Caco-2 (cell line): ENCODE measurements around the gene YIF1A. TPM values are rescaled to one million over a fixed set of nuclear protein-coding genes. Genes with fewer than 3 reads are reported as not detected.

Experiments
- Bru-seq: library from RNA; stranded (reverse); fragments of 400-500 nt; gene quantifications from one replicate; lab custom pipeline; 2021; lab: Mats Ljungman, UMichigan
- BruChase-seq, 2 experiments: library from RNA; stranded (reverse); fragments of 400-500 nt; gene quantifications; one replicate each; lab custom pipeline; 2021; lab: Mats Ljungman, UMichigan
- BruUV-seq: library from RNA; stranded (reverse); fragments of 400-500 nt; replicated peaks from 2 replicates; lab custom pipeline; 2021; lab: Mats Ljungman, UMichigan
- CTCF ChIA-PET: fragments of 300-600 bp; sonication (Branson Sonifier 250); formaldehyde crosslinking; loops from one replicate; lab custom pipeline; 2022; ENCODE audit warnings: antibody characterized with exemption; lab: Charles Lee
- POLR2A ChIA-PET: fragments of 300-600 bp; sonication (Branson Sonifier 250); formaldehyde crosslinking; loops from one replicate; lab custom pipeline; 2022; ENCODE audit warnings: antibody characterized with exemption; lab: Charles Lee
- DNase-seq, 2 experiments: peaks; one replicate each; pipeline versions ENCODE4 v3.0.0 to v3.0.0-alpha.2; 2020 to 2022
- H3K27me3 ChIP-seq: replicated peaks from 2 replicates; pipeline ENCODE4 v1.6.0; 2011; ENCODE audit warnings: low read length; ENCODE audit not compliant: control insufficient read depth, insufficient read depth
- H3K36me3 ChIP-seq: 2 replicates; pipeline ENCODE4 v1.5.1; 2011; ENCODE audit warnings: low read length; ENCODE audit not compliant: control insufficient read depth, insufficient read depth
- H3K4me1 ChIP-seq: fragments of 250-450 bp; sonication (Bioruptor Pico); 2 replicates; pipeline ENCODE4 v1.5.1; 2020; ENCODE audit warnings: mild to moderate bottlenecking
- H3K4me3 ChIP-seq: 2 replicates; pipeline ENCODE4 v1.5.1; 2011; ENCODE audit warnings: low read depth, mild to moderate bottlenecking, control low read depth, low read length
- H3K9me3 ChIP-seq: fragments of 250-450 bp; sonication (Bioruptor Pico); 2 replicates; pipeline ENCODE4 v1.5.1; 2020; ENCODE audit warnings: mild to moderate bottlenecking, moderate library complexity
- H3K27ac Mint-ChIP-seq: one replicate; pipeline ENCODE4 v1.8.0; 2022; ENCODE audit warnings: mixed read lengths; ENCODE audit not compliant: unreplicated experiment
- H3K27me3 Mint-ChIP-seq: one replicate; pipeline ENCODE4 v1.8.0; 2022; ENCODE audit warnings: mixed read lengths; ENCODE audit not compliant: insufficient read depth, unreplicated experiment
- H3K36me3 Mint-ChIP-seq: one replicate; pipeline ENCODE4 v1.8.0; 2022; ENCODE audit warnings: mild to moderate bottlenecking, mixed read lengths; ENCODE audit not compliant: insufficient read depth, unreplicated experiment
- H3K4me1 Mint-ChIP-seq: one replicate; pipeline ENCODE4 v1.8.0; 2022; ENCODE audit warnings: low read depth, mixed read lengths; ENCODE audit not compliant: unreplicated experiment
- H3K4me3 Mint-ChIP-seq: one replicate; pipeline ENCODE4 v1.8.0; 2022; ENCODE audit warnings: mild to moderate bottlenecking, moderate library complexity, mixed read lengths; ENCODE audit not compliant: unreplicated experiment
- H3K9me3 Mint-ChIP-seq: one replicate; pipeline ENCODE4 v1.8.0; 2022; ENCODE audit warnings: mixed read lengths; ENCODE audit not compliant: unreplicated experiment
- CTCF ChIP-seq, 2 experiments: fragments of 200-600 bp in 1 of 2; IDR thresholded peaks; 1 replicate in 1 of 2; 2 replicates in 1 of 2; pipeline versions ENCODE4 v1.5.1 to v1.8.0; 2011 to 2022; ENCODE audit warnings: antibody characterized with exemption in 1 of 2, control low read depth in 1 of 2, inconsistent platforms in 1 of 2, low read depth in 1 of 2, low read length in 1 of 2, mild to moderate bottlenecking in 1 of 2, moderate library complexity in 1 of 2; ENCODE audit not compliant: insufficient read depth in 1 of 2, severe bottlenecking in 1 of 2, unreplicated experiment in 1 of 2
- intact Hi-C: fragments of 100-400 bp; cut with micrococcal nuclease; formaldehyde crosslinking; loops from one replicate; pipeline ENCODE4 v1.10.0; 2022; ENCODE audit not compliant: unreplicated experiment
- long read RNA-seq: library from polyadenylated mRNA; stranded (forward); transcript quantifications from one replicate; pipeline ENCODE4 v2.0.0, GENCODE V29; 2022
- total RNA-seq: library from RNA; stranded (reverse); gene quantifications from 2 replicates; pipeline ENCODE4 v1.2.3, GENCODE V29; 2022

YIF1A gene, protein sequence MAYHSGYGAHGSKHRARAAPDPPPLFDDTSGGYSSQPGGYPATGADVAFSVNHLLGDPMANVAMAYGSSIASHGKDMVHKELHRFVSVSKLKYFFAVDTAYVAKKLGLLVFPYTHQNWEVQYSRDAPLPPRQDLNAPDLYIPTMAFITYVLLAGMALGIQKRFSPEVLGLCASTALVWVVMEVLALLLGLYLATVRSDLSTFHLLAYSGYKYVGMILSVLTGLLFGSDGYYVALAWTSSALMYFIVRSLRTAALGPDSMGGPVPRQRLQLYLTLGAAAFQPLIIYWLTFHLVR
- total RNA-seq (140 and 159 TPM in 2 replicates), Bru-seq, nascent RNA (percentile 73 among the genes with signal in this experiment), BruChase-seq, experiment 1, labeled RNA remaining after a 2-hour chase (percentile 75 among the genes with signal in this experiment), BruChase-seq, experiment 2, labeled RNA remaining after a 6-hour chase (percentile 87 among the genes with signal in this experiment)
- long read RNA-seq, transcript YIF1A-201 (7 exons, 943 nt), result minor isoform, 29 of 562 reads
- long read RNA-seq, transcript YIF1A-203 (8 exons, 1,124 nt), result major isoform, 459 of 562 reads
- long read RNA-seq, partial matches to known transcripts, result 27 of 562 reads
- long read RNA-seq, other reads (novel, unspliced or antisense), result 45 of 562 reads

DNA sequence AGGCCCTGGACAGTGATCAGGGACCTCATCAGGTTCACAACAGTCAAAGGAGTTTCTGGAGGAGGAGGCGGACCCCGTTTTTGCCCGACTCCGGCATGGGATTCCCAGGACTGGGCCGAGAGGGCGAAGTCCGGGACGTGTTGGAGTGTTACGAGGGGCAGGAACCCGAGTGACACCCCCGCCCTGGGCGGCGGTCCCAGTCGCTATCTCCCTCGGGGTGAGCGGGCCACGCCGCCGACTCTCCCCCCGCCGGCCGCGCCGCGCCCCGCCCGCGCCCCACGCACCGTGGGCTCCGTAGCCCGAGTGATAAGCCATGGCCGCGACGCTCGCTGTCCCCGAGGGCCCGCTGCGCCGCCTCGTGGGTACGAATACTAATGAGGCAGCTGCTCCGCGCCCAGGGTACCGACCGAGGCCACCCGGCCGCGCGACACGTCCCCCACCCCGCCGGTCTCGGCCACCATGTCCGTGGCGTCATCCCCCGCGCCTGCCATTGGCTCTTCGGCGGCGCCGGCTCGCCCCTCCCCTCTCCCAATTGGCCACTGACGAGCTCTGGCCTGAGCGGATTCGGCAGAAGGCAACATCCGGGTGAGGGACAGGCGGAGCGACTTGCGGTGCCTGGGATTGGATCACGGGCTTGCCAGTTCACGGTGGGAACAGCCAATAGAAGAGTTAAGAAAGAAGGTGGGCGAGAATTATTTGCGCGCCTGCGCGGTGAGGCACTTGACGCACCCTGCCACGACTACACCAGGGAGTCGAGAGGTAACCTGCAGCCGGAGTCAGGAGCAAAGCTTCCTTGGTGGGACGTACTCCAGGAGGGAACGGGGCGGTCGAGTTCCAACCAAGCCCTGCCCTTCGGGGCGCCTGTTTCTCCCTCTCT is at the start of gene YIF1A:
YIF1A (minus strand) TSS at position 473 of the 877 bp plus-strand sequence; CDS start at position 315, 158 bp downstream.
- no TSS peak for BruUV-seq
- H3K27me3 Mint-ChIP-seq, result peaks cover 6% of the 10 kb centered on the region
- ChIA-PET POLR2A (interaction anchor here (0.5 to 1.9 kb wide), 20 partner anchors 9 to 410 kb away, joined by 3 to 34 read pairs (median 4); partner anchors contain the start of genes BRMS1, DPP3, MRPL11 and RBM4), CTCF (interaction anchor here (0.5 to 2.6 kb wide), 18 partner anchors 21 to 696 kb away, joined by 3 to 43 read pairs (median 4); partner anchors contain the start of genes DPP3, FIBP, MRPL11 and MUS81)
- H3K4me3 Mint-ChIP-seq, result peak within 1 kb of the TSS; percentile 87
- Histone ChIP-seq H3K4me1 (peaks cover 23% of the 10 kb centered on the region), H3K4me3 (peak within 1 kb of the TSS; percentile 63), H3K9me3 (no peaks in the 10 kb centered on the region), H3K36me3 (peaks cover 5% of the 10 kb centered on the region; the same call in 1 of the 2 replicates), H3K27me3 (no peaks in the 10 kb centered on the region; the same call in 1 of the 2 replicates)
- DNase-seq, result peak; percentile 99 to 100
- TF ChIP-seq CTCF (IDR thresholded peaks at IDR 0.05; ENCODE audit: insufficient read depth in 1 of 2, low read depth in 1 of 2, low read length in 1 of 2, severe bottlenecking in 1 of 2, unreplicated experiment in 1 of 2), result peak in 1 of 2 experiments; percentile 25
- H3K4me1 Mint-ChIP-seq, result peaks cover 22% of the 10 kb centered on the region
- H3K9me3 Mint-ChIP-seq, result no peaks in the 10 kb centered on the region
- H3K36me3 Mint-ChIP-seq, result peaks cover 21% of the 10 kb centered on the region
- intact Hi-C loops, result loop anchor here (1.0 to 2.0 kb wide), 3 partner anchors 21 to 47 kb away; partner anchors contain the start of genes RAB1B and RIN1
- peak within 1 kb of the TSS; percentile 94 for H3K27ac Mint-ChIP-seq

DNA sequence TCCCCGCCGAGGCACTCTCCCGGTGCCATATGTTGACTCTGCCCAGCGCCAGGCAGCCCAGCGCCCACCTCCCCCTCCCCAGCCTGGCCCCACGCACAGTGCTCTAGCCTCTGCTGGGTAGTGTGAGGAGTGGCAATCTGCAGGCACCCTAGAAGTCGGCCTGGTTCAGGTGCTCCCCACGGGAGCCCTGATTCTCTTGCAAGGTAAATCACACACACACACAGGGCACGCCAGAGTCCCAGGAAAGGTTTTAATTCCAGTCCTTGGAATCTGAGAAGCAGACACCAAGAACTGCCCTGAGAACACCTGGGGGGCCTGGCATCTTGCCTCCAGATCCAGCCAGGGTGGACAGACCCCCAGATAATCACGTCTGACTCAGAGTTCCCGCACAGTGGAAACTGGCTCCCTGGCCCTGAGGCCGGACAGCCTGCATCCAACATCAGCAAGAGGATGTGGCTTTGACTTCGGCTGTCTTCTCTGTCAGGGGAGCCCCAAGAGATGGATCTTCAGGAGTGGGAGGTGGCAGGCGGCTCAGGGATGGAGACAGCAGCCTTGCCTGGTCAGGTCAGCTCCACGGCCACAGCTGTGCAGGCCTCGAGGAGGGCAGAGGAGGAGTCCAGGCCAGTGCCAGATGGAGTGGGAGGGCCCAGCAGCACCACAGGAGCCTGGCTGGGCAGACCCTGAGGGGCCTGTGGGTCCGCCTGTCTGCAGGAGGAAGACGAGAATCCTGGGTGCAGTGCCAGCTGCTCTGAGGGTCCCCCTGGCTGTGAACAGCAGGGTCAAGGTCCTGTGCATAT is 48.4 kb upstream of the YIF1A start:
- ChIA-PET CTCF (interaction anchor here (1.3 kb wide), 1 partner anchor 25 kb away, joined by 3 read pairs; no protein-coding TSS in a partner anchor), POLR2A (interaction anchor here (0.5 kb wide), 1 partner anchor 70 kb away, joined by 3 read pairs; no protein-coding TSS in a partner anchor)
- DNase-seq, result no peak
- BruUV-seq, result no TSS peak
- H3K9me3 Mint-ChIP-seq, result no peaks in the 10 kb centered on the region
- intact Hi-C loops, result no loop called here
- H3K36me3 Mint-ChIP-seq, result peaks cover 20% of the 10 kb centered on the region
- Histone ChIP-seq H3K4me1 (peaks cover 10% of the 10 kb centered on the region), H3K36me3 (peaks cover 4% of the 10 kb centered on the region), H3K4me3 (no peak overlapping the region), H3K27me3 (no peaks in the 10 kb centered on the region), H3K9me3 (no peaks in the 10 kb centered on the region)
- no peak overlapping the region for H3K4me3 Mint-ChIP-seq
- H3K4me1 Mint-ChIP-seq, result peaks cover 7% of the 10 kb centered on the region
- H3K27me3 Mint-ChIP-seq, result no peaks in the 10 kb centered on the region
- TF ChIP-seq CTCF (IDR thresholded peaks at IDR 0.05; ENCODE audit: insufficient read depth in 1 of 2, low read depth in 1 of 2, low read length in 1 of 2, severe bottlenecking in 1 of 2, unreplicated experiment in 1 of 2), result no peak
- H3K27ac Mint-ChIP-seq, result peak overlapping the region; percentile 91
